Left ventricle myocardium superior (tissue), 1 donor: ENCODE results near the gene GAMT. TPM values are rescaled to one million over a fixed set of nuclear protein-coding genes. Genes with fewer than 3 reads are reported as not detected.

ENCODE experiments used
- ATAC-seq: fragments of 200-7000 bp; cut with Tn5 transposase; one replicate; pipeline ENCODE4 v1.9.1; 2020; ENCODE audit warnings: mild to moderate bottlenecking, moderate library complexity
- DNase-seq: peaks from one replicate; pipeline ENCODE4 v3.0.0-alpha.2; 2020
- intact Hi-C: fragments of 100-400 bp; cut with micrococcal nuclease; formaldehyde crosslinking; loops from one replicate; pipeline ENCODE4 v1.11.0; 2022
- total RNA-seq: library from RNA; stranded (reverse); fragmentation: NEBNext Ultra II Directional; extraction: Animal tissue kit (Norgen Biotek cat#: 25700); gene quantifications from one replicate; pipeline ENCODE4 v1.2.1, GENCODE V29; 2021
- donor health status: DM: no; HTN: yes; CAD: no; lungs with severe emphysema.

GAMT gene
- total RNA-seq, 1 donor from 2014 or later, result 92.5 TPM

DNA sequence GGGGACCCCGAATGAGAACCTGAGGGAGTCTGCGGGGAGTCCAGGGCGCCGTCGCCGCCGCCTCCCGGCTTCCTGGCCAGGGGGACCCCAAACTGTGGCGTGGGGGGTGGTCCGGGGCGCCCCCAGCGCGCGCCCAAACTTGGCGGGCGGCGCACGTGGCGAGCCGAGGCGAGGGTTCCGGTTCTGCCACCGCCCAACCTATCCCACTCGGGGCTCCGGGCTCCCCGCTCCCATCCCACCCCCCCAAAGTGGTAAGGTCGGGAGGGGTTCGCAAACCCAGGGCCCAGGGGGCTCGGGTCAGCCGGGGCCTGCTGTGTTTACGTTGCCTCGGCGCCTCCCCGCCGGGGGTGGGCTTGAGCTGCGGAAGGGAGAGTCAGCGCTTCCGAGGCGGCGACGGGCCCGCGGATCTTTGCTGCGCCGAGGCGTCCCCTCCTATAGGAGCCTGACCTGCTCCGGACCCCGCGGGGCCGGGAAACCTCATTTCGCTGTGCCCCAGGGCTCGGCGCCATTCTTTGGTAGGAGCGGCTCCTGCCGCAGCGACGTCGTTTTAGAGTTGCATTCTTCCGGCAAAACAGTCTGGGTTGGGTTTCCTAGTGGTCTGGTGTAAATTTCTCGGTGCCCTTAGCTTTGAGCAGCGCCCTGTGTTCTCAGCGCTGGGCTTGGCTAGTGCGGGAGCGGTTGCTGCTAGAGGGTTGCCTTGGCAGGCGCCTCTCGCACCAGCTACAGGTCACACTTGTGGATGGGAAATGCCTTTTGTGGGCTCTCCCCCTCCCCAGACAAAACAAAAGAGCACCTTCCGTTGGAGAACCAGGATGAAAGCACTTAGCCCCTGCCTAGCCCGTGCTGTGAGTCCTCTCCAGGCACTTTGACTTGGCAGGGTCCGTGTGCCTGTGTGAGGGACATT lies 7.2 kb upstream of the GAMT start:
- peak; percentile 3 for ATAC-seq
- peak; percentile 77 for DNase-seq
- intact Hi-C loops, result no loop called here

DNA sequence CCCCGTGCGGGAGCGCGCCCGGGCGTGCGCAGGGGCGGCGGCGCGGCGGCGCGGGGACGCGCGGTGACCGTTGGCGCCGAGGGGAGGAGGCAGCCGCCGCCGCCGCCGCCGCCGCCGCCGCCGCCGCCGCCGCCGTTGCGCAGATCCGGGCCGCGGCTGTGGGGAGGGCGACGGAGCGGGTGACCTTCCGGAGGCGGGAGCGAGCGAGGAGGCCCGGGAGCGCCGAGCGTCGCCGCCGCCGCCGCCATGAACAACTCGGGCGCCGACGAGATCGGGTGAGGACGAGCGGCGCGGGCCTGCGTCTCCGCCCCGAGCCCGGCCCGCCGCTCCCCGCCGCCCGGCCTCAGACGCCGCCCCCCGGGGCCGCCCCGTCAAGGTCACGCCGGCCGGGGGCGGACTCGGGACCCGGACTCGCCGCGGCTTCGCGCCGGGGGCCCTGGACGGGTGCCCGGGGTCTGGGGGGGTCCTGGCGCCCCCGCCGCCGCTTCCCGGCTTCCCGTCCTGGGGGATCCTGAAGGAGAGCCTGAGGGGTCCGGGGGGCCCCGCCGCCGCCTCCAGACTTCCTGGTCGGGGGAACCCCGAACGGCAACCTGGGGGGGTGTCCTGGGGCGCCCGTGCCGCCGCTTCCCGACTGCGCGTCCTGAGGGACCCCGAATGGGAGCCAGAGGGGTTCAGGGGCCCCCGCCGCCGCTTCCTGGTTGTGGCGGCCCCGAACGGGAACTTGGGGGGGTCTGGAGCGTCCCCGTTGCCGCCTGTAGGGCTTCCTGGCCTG lies 6.4 kb upstream of the GAMT start, which contains the start of gene DAZAP1:
TSS of gene DAZAP1 (plus strand) at position 59 of the 772 bp plus-strand sequence. CDS start at position 247, 188 bp downstream.
- no peak for ATAC-seq
- intact Hi-C loops, result no loop called here
- peak; percentile 71 for DNase-seq

DNA sequence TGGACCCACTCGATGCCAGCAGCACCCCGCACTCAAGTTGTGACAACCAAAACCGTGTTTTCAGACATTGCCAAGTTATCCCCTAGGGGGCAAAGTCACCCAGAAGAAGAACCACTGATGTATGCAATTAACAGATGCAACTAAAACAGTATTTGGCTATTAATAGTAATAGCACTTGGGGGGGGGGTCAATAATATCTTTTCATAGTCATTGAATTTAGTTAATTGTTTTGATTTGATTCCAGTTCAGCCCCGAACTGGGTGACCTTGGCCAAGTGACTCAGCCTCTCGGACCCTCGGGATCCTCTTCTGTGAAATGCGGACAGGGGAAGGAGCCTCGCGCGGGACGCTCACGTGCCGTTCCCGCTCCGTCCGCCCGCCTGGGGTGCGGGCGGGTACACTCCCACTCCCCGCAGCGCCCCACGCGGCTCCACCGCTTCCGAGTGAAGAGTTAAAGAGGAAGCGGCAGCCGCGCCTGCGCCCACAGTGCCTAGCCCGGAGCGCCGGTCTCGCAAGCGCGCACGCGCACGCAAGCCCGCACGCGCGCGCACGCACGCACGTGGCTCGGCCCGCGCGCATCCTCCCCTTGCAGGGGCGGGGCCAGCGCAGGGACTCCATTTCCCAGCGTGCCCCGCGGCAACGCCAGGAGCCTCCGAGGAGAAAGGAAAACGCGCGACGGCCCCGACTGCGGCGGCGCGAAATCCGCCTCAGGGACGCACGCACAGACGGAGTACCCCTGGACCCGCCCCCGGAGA lies 5.6 kb upstream of the GAMT start:
- ATAC-seq, result peak; percentile 89
- intact Hi-C loops, result no loop called here

DNA sequence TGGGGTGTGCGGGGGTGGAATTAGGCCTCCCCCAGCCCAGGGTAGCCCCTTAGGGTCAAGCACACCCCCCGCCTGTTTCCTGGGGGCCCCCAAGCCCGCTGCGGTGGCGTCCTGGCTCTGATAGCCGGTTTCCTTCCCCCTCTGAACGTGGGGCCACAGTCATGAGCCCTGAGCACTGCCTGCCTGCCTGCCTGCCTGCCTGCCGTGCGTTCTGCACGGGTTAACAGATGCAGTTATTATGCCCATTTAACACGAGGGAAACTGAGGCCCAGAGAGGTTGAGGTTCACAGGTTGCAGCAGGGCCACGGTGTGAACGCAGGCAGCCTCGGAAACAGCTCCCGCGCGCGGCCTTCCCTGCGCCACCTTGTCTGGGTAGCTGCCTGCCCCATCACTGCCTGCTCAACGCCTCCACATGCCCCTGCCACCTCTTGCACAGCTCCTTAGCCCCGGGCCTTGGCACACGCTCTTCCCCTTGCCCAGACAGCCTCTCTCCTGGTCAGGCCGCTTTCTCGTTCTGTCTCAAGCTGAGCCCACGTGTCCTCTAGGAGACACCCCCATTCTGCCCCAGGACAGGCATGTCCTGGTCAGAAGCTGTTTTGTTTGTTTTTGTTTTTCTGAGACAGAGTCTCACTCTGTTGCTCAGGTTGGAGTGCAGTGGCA lies 1.2 kb upstream of the GAMT start:
- ATAC-seq (no peak), DNase-seq (no peak)
- intact Hi-C loops, result no loop called here

More for the DNA sequence above, 5.6 kb upstream of the GAMT start:
- DNase-seq, result peak; percentile 100

DNA sequence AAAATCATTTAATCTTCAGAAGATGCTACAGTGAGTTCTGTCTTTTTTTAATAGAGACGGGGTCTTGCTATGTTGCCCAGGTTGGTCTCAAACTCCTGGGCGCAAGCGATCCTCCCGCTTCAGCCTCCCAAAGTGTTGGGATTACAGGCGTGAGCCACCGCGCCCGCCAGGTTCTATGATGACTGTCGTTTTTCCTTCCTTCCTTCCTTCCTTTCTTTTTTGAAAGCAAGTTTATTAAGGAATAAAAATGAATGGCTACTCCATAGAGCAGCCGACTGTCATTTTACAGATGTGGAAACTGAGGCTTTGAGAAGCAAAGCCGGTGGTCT lies 511 bp upstream of the GAMT start:
- ATAC-seq, result no peak

DNA sequence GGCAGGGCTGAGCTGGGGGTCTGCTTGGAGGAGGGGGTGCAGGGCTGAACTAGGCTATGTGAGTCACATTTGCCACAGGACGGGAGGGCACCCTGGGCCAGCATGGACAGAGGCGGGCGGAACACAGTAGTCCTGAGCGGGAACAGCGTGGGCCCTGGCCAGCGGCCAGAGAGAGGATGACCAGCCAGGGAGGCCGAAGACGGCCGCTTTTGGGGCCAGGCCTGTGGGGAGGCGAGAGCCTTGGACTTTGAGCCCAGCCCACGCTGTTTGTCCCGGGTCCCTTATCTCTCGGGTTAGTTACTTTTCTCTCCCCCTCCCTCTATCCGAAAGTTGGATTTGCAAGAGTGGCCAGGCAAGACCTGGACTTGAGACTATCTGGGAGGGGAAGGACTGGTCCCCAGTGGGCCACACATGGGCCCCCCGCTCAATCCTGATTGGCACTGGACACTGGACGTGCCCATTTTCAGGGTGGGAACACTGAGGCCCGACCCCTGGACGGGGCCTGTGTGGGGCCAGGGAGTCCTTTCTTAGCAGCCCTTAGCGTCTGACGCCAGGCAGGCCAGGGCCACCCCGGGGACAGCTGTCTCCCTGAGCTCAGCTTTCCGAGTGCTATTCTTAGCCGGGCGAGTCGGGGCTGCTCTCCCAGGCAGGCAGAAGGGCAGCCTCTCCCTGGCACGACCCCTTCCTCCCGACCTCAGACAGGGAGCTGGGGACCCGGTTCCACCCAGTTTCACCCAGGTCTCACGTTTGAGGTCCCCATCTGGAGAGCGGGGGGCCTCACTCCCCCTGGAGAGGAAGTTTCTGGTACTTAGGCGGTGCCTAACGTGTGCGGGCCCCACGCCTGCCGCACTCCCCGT lies 833 bp downstream of the GAMT start:
- DNase-seq (peak; percentile 81), ATAC-seq (peak; percentile 80)
- intact Hi-C loops, result no loop called here

More for the DNA sequence above, 511 bp upstream of the GAMT start:
- intact Hi-C loops, result no loop called here
- no peak for DNase-seq

DNA sequence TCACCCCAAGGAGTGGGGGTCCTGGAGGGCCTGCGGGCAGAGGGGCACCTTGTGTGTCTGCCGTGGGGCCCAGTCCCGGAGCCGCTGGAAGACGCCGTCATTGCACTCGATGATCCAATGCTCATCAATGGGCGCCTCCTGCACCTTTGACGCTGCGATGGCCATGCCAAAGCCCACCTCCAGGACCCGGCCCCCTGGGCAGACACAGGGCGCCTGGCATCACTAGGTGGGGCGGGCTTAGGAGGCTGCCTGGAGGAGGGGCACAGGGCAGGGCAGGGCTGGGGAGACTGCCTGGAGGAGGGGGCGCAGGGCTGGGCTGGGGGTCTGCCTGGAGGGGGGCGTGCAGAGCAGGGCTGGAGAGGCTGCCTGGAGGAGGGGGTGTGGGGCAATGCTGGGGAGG lies 1.6 kb downstream of the GAMT start:
- intact Hi-C loops, result no loop called here
- no peak for ATAC-seq

DNA sequence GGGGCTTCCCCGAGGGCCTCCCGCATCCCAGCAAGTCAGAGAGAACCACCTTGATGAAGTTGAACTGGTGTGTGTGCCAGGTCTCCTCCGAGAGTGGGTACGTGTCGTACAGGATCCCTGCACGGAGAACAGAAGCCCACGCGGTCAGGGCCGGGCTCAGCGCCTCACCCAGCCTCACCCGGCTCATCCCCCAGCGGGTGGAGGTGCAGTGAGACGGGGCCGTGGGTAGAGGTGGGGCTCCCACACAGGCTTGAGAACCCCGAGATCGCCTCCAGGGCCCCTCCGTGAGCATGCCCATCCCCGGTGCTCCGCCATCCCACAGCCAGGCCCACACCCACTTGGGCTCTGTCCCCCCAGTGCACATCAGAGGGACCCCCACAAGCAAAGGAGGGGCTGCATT lies 2.3 kb downstream of the GAMT start:
- no peak for ATAC-seq
- DNase-seq, result no peak
- intact Hi-C loops, result no loop called here

More for the DNA sequence above, 1.6 kb downstream of the GAMT start:
- DNase-seq, result no peak

DNA sequence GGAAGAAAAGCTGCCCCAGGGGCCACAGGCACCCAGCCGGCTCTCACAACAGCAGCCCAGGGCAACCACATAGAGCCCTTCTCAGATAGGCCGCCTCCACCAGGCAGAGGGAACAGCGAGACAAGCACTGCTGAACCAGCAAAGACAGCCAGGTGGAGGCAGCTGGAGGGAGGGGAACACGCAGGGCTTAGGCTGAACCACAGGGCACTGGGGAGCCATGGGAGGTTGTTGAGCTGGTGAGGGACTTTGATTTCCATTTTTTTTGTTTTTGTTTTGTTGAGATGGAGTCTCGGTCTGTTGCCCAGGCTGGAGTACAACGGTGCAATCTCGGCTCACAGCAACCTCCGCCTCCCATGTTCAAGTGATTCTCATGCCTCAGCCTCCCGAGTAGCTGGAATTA lies 3.5 kb downstream of the GAMT start:
- DNase-seq (no peak), ATAC-seq (no peak)
- intact Hi-C loops, result no loop called here

DNA sequence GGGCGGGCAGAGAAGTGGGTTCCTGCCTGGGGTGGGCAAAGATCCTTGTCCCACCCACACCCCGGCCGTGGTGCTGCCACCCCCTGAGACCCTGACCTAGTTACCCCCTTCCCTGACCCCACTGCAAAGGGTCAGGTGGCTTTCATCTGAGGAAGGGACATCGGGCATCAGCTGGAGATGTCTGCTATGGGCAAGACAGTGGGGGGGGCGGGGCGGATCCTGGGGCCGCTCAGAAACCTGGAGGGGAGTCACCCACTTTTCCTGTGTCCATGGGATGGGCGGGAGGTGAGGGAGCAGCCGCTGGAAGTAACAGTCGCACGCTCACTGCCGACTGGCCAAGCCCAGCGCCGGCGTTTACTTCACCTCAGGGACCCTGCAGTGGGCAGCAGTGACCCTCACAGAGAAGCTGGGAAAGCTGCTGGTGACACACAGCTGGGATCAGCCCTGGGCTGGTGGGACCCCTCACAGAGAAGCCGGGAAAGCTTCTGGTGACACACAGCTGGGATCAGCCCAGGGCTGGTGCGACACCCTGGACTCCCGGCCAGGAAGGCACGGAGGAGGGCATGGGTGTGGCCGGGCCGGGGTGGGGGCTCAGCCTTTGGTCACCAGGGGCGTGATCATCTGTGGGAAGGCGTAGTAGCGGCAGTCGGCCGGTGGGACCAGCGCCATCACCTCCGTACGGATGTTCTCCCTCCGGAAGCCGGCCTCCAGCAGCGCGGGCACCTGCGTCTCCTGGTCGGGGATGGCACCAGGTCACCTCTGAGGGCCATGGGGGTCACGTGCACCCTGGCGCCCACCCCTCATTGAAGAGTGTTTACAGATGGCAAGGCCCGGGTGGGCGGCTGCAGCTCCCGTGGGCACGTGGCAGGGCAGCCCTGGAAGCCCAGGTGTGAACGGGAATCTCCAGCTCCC lies 4.3 kb downstream of the GAMT start:
- no peak for DNase-seq

DNA sequence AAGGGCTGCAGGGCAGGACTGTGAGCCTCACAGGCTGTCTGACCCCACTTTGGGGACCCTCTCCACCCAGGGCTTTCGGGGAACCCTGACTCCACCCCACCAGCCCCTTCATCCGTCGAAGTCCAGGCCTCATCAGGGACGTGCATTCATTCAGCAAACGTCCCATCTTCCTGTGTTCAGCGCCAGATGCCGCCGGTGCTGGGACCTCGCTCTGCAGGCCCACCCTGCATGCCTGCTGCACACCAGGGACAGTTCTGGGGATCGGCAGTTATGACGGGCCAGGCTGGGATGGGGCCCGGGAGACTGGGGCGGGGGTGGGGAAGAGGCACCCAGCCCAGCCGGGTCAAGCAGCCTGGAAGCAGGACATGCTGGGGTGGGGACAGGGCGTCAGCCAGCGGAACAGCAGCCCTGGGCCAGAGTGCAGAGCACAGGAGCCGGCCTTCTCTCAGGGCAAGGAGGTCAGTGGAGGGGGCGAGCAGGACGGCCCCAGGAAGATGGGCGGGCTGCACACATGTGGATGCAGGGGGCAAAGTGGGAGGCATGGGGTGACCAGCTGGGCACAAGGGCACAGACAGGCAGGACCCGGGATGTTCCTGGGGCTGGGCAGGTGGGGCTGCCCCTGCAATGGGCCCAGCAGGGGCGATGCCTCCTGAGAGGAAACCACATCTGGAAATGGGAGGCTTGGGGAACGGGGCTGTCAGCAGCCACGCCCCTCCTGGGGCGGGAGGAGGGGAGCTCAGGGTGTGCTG lies 5.1 kb downstream of the GAMT start:
- ATAC-seq, result peak; percentile 15
- intact Hi-C loops, result no loop called here
- peak; percentile 51 for DNase-seq

More for the DNA sequence above, 4.3 kb downstream of the GAMT start:
- intact Hi-C loops, result no loop called here
- no peak for ATAC-seq

DNA sequence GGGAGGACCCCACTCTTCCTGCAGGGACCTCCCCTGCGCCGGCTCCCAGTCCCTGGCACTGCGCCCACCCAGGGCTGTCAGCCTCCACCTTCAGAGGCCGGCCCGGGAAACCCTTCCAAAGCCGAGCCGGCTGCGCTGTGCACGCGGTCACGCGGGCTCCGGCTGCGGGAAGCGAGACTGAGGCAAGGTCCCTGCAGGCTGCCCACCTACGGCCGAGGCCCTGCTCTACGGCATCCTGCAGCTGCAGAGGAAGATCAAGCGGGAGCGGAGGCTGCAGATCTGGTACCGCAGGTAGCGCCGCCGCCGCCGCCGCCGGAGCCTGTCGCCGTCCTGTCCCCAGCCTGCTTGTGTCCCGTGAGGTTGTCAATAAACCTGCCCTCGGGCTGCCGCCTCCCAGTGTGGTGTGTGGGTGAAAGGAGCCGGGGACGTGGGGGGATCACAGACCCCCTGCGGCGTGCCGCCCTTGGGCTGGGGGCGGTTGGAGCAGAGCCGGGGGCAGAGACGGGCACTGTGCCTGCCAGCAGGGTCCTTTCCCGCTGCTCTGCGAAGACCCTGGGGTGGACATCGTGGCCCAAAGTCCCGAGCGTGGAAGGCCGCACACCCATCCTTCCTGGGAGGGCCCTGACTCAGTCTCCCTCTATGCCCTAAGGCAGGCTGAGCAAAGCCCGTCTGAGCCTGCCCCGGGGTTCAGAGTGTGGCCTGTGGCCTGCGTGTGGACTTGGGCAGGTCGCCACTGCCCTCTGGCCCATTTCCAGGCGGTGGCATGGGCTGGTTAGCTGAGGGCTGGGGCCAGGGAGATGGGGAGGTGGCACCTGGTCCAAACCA lies 5.9 kb downstream of the GAMT start:
- DNase-seq (peak; percentile 54), ATAC-seq (peak; percentile 21)
- intact Hi-C loops, result no loop called here

DNA sequence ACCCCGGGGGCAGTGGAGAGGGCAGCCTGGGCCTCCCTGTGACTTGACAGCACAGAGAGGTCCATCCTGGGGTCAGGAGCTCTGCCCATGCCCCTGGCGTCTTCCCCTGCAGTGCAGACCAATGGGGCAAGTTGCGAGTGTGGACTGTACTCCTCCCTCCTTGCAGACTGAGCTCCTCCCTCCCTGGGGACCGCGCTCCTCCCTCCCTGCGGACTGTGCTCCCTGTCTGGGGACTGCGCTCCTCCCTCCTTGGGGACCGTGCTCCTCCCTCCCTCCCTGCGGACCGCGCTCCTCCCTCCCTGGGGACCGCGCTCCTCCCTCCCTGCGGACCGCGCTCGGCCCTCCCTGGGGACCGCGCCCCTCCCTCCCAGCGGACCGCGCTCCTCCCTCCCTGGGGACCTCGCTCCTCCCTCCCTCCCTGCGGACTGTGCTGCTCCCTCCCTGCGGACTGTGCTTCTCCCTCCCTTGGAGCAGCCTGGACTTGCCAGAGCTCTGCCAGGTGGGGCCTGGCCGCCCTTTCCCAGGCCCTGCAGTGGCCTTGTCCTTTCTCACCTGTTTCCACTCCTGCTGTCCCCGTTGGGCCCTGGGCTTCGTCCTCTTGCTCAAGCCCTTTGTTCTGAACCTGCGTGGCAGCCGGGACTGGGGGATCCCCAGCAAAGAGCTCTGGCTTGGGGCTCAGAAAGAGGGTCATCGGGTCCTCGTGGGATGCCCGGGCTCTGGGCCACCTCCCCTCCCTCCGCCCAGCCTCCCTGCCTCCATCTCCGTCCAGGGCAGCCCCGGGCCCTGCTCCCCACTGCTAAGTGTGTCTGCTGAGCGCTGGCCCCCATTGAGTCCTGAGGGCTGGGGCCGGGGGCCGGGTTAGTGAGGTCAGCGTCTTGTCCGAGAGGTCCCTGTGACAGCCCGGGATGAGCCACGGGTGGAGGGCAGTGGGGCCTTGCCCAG lies 6.8 kb downstream of the GAMT start:
- intact Hi-C loops, result no loop called here
- DNase-seq (no peak), ATAC-seq (peak; percentile 8)

DNA sequence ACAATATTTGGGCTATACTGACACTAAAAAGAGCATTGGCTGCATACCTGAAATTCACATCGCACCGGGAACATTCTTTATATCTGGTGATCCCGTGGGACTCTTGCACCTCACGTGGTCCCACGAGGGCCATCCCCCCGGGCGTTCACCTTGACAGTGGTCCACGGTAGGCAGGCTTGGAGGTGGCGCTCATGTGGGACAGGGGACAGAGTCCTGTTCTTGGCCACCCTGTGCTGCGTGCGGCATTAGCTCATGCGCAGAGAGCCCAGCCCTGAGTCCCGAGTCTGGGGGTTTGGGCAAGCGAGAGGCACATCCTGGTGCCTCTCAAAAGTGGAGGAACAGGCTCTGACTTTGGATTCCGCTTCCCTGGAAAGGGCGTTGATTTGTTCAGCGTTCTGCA lies 7.5 kb downstream of the GAMT start:
- DNase-seq, result no peak
- intact Hi-C loops, result no loop called here

More for the DNA sequence above, 7.5 kb downstream of the GAMT start:
- ATAC-seq, result no peak
